Measurements from ENCODE around the gene FRRS1L. TPM values are rescaled to one million over a fixed set of nuclear protein-coding genes. Genes with fewer than 3 reads are reported as not detected.

FRRS1L gene
- total and polyA plus RNA-seq, 2 of the 13 experiments (the other 11 are each of a cell fraction or from before 2014, with no cell fraction given), result 0.02 to 0.03 TPM

DNA sequence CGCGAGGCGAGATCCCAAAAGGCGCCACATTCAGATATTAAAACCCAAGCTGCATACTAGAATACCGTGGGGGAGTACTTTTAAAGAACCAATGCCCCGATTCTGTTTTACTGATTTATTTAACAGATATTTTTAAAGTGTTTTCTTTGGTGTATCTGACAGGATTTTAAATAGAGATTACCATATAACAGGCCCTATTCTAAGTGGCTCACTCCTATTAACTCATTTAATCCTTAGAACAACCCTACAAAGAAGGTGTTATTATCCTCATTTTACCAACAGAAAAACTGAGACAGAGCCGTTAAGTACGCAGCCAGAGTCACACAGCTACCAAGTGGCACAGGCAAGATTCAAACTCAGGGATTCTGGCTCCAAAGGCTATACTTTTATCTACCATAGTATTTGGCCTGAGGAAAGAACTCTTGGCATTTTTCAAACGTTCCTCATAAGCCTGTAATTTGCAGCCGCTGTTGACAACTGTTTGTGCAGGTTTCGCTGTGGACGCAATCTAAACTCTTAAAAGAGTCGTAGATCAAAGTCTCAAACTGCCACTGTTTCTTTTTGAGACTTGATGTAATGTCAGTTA lies 46.8 kb downstream of the FRRS1L start (continued):
- peak; percentile 26; the same call in 1 of the 2 replicates for TF ChIP-seq NFIC (IDR thresholded peaks at IDR 0.05; ENCODE audit: low read length)
- peak; percentile 69; the same call in 1 of the 2 replicates for TF ChIP-seq NFYC (CRISPR knock-in tag; IDR thresholded peaks at IDR 0.05)
- TF ChIP-seq, protein P1, sequence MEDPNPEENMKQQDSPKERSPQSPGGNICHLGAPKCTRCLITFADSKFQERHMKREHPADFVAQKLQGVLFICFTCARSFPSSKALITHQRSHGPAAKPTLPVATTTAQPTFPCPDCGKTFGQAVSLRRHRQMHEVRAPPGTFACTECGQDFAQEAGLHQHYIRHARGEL (CRISPR knock-in tag; IDR thresholded peaks at IDR 0.05), result no peak
- TF ChIP-seq RCOR2 (CRISPR knock-in tag; IDR thresholded peaks at IDR 0.05), result 0 out of 2 replicates have a peak, but pooled peaks have one; percentile 19
- TF ChIP-seq, protein P2, sequence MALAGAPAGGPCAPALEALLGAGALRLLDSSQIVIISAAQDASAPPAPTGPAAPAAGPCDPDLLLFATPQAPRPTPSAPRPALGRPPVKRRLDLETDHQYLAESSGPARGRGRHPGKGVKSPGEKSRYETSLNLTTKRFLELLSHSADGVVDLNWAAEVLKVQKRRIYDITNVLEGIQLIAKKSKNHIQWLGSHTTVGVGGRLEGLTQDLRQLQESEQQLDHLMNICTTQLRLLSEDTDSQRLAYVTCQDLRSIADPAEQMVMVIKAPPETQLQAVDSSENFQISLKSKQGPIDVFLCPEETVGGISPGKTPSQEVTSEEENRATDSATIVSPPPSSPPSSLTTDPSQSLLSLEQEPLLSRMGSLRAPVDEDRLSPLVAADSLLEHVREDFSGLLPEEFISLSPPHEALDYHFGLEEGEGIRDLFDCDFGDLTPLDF (CRISPR knock-in tag; IDR thresholded peaks at IDR 0.05), result peak; percentile 70
- TF ChIP-seq KDM5A (IDR thresholded peaks at IDR 0.05; ENCODE audit: borderline replicate concordance, low read length), result peak; percentile 97
- TF ChIP-seq, protein P3, sequence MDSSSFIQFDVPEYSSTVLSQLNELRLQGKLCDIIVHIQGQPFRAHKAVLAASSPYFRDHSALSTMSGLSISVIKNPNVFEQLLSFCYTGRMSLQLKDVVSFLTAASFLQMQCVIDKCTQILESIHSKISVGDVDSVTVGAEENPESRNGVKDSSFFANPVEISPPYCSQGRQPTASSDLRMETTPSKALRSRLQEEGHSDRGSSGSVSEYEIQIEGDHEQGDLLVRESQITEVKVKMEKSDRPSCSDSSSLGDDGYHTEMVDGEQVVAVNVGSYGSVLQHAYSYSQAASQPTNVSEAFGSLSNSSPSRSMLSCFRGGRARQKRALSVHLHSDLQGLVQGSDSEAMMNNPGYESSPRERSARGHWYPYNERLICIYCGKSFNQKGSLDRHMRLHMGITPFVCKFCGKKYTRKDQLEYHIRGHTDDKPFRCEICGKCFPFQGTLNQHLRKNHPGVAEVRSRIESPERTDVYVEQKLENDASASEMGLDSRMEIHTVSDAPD (CRISPR knock-in tag; IDR thresholded peaks at IDR 0.05), result no peak
- TF ChIP-seq ZIK1 (CRISPR knock-in tag; IDR thresholded peaks at IDR 0.05; ENCODE audit: borderline replicate concordance, low read depth), result no peak
- TF ChIP-seq SIN3B (IDR thresholded peaks at IDR 0.05; ENCODE audit: low read length), result peak; percentile 99
- TF ChIP-seq ZFP36L1 (CRISPR knock-in tag; IDR thresholded peaks at IDR 0.05), result 0 out of 2 replicates have a peak, but pooled peaks have one; percentile 11
- TF ChIP-seq NBN (conservative IDR thresholded peaks at IDR 0.05), result no peak
- TF ChIP-seq SRSF4 (IDR thresholded peaks at IDR 0.05; ENCODE audit: low read depth, low read length, poor library complexity, severe bottlenecking), result no peak
- TF ChIP-seq SOX6 (IDR thresholded peaks at IDR 0.05), result no peak
- 0 out of 2 replicates have a peak, but pooled peaks have one; percentile 15 for TF ChIP-seq SOX6 (CRISPR knock-in tag; IDR thresholded peaks at IDR 0.05)
- TF ChIP-seq SIN3A (IDR thresholded peaks at IDR 0.05; ENCODE audit: borderline replicate concordance, low read depth, low read length), result peak; percentile 92
- TF ChIP-seq, protein P4, sequence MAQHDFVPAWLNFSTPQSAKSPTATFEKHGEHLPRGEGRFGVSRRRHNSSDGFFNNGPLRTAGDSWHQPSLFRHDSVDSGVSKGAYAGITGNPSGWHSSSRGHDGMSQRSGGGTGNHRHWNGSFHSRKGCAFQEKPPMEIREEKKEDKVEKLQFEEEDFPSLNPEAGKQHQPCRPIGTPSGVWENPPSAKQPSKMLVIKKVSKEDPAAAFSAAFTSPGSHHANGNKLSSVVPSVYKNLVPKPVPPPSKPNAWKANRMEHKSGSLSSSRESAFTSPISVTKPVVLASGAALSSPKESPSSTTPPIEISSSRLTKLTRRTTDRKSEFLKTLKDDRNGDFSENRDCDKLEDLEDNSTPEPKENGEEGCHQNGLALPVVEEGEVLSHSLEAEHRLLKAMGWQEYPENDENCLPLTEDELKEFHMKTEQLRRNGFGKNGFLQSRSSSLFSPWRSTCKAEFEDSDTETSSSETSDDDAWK (CRISPR knock-in tag; IDR thresholded peaks at IDR 0.05), result no peak
- no peak for TF ChIP-seq ZBTB1 (CRISPR knock-in tag; IDR thresholded peaks at IDR 0.05; ENCODE audit: borderline replicate concordance)
- TF ChIP-seq MXD4 (CRISPR knock-in tag; IDR thresholded peaks at IDR 0.05), result peak; percentile 67; the same call in 1 of the 2 replicates
- peak; percentile 74; the same call in 1 of the 3 replicates for TF ChIP-seq MXI1 (IDR thresholded peaks at IDR 0.05; ENCODE audit: borderline replicate concordance, low read depth, low read length)
- TF ChIP-seq KMT2B (CRISPR knock-in tag; IDR thresholded peaks at IDR 0.05), result 0 out of 2 replicates have a peak, but pooled peaks have one; percentile 11
- TF ChIP-seq GATAD1 (CRISPR knock-in tag; IDR thresholded peaks at IDR 0.05), result peak; percentile 92
- no peak for TF ChIP-seq ZNF563 (CRISPR knock-in tag; IDR thresholded peaks at IDR 0.05)
- no peak for TF ChIP-seq HNF4A (CRISPR knock-in tag; IDR thresholded peaks at IDR 0.05)
- TF ChIP-seq, protein P5, sequence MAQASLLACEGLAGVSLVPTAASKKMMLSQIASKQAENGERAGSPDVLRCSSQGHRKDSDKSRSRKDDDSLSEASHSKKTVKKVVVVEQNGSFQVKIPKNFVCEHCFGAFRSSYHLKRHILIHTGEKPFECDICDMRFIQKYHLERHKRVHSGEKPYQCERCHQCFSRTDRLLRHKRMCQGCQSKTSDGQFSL (CRISPR knock-in tag; IDR thresholded peaks at IDR 0.05), result peak; percentile 92
- TF ChIP-seq HDAC2 (CRISPR knock-in tag; IDR thresholded peaks at IDR 0.05), result peak; percentile 39; the same call in 1 of the 2 replicates
- peak; percentile 83 for TF ChIP-seq SAP130 (CRISPR knock-in tag; IDR thresholded peaks at IDR 0.05; ENCODE audit: low read depth)
- TF ChIP-seq CREM (IDR thresholded peaks at IDR 0.05), result peak; percentile 62; the same call in 1 of the 2 replicates
- TF ChIP-seq CREM (CRISPR knock-in tag; IDR thresholded peaks at IDR 0.05), result no peak

Data from HepG2 (cell line).